Measurements from ENCODE around the gene RABEPK.
"Not testable (repeated sequence)": the region's sequence is repeated elsewhere in the genome, so short reads cannot be mapped to it uniquely, and the experiment has no call there.

RABEPK gene

DNA sequence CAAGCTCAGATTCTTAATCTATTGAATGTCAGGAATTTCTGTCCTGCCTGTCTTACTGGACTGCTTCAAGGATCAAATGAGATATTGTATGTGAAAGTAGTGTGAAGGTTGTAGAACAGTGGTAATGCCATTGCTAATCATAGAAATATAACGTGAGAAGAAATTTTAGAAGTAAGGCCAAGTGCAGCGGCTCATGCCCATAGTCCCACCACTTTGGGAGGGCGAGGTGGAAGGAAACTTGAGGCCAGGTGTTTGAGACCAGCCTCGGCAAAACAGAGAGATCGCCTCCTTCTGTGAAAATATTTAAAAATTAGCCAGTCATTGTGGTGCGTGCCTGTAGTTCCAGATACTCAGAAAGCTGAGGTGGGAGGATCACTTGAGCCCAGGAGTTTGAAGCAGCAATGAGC lies 45.9 kb downstream of the RABEPK start:
- no peak for DNase-seq (ENCODE audit: low read depth in 2 of 2)

DNA sequence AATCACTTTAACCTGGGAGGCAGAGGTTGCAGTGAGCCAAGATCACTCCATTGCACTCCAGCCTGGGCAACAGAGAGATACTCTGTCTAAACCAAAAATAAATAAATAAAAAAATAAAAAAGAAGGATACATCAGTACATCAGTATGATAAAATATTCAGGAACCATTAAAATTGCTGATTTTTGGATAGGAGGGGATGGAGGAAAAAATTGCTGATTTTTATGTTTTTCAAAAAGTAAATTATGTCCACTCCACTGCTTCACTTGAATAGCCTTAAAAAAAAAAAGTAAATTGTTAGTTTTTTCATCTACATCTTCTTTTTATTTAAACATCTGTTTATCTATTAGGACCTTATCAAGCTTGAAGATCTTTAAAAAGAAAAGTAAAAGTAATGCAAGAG lies 53.9 kb downstream of the RABEPK start:
- DNase-seq (ENCODE audit: low read depth in 2 of 2), result no peak

DNA sequence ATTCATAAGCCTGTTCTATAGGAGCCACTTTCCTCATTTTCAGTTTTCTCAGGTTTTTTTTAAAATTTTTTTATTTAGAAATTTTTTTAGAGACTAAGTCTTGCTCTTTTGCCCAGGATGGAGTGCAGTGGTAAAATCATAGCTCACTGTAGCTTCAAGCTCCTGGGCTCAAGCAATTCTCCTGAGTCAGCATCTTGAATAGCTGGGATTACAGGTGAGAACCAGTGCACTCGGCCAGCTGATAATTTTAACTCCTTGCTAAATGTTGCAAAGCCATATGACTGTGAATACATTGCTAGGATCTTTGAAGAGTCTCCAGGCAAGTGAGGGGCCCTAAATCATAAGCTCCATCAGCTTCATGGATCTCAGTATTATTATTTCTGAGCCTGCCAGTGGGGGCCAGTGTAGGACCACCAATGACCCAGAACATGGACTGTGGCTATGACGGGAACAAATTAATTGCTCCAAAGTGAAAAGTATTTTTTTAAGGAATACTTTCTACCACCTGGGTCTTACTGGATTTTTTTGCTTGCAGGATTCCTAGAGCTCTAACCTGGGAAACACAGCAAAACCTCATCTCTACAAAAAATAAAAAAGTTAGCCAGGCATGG lies 55.5 kb downstream of the RABEPK start:
- DNase-seq (ENCODE audit: low read depth in 2 of 2), result no peak

DNA sequence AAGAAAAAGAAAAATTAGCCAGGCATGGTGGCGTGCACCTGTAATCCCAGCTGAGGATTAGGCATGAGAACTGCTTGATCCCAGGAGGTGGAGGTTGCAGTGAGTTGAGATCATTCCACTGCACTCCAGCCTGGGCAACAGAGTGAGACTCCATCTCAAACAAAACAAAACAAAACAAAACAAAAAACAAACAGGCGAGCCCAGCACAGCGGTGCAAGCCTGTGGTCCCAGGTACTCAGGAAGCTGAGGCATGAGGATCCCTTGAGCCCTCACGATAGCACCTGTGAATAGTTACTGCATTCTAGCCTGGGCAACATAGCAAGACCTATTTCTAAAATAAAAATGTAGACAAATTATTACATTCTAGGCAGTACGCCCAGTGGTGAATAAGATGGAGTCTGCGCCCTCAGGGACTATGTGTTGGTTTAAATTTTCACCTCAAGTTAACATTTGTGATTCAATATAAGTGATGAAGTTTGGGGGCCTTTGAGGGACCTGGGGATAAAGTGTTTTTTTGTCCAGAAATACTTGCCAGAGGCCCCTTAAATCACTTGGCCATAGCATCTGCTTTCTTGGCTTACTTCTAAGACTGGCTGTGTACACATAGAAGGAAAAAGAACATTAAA lies 57.9 kb downstream of the RABEPK start:
- DNase-seq (ENCODE audit: low read depth in 2 of 2), result no peak

DNA sequence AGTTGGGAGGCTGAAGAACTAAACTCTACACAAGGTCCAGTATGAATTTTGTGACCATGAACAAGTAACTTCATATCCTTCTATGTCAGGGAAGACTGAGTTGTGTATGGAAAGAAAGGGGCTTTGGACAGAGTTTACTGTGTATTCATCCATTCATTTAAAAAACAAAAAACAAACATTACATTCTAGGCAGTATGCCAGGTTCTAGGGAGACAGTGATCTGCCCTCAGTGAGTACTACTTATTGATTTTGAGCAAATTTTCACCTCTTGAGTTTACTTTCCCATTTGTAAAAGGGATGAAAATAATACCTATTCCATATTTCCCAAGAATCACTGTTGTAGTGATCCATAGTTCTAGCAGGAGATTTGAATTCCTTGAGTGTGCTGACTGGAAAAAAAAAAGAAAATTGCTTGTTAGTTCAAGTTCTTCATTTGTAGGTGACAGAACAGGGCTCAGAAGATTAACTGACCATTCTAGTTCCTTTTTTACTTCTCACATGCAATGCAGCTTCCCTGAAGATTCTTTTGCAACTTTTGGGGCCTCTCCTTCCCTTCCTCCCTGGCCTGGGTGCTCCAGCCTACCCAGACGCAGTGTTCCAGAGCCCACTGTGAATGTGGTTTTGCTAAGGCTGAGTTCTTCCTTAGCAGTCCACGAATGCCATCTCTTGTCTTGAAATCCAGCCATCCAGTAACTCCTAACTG lies 58.6 kb downstream of the RABEPK start:
- no peak for DNase-seq (ENCODE audit: low read depth in 2 of 2)

- DNase-seq (ENCODE audit: low read depth in 2 of 2), result no peak
These were observed 60.2 kb downstream of the RABEPK start for GRCh38 chr9:125260561-125260960.

GRCh38 chr9:125261501-125262293 lies 61.4 kb downstream of the RABEPK start, which contains the start of gene GAPVD1:
GAPVD1 (plus strand) TSS chr9:125261826; CDS start chr9:125298922, 37,096 bp downstream.
- peak; percentile 66 to 70 for DNase-seq (ENCODE audit: low read depth in 2 of 2)

- DNase-seq (ENCODE audit: low read depth in 2 of 2), result no peak
These were observed 62.1 kb downstream of the RABEPK start for GRCh38 chr9:125262294-125262991.

GRCh38 chr9:125264068-125264467 lies 63.7 kb downstream of the RABEPK start:
- DNase-seq (ENCODE audit: low read depth in 2 of 2), result not testable (repeated sequence)

DNA sequence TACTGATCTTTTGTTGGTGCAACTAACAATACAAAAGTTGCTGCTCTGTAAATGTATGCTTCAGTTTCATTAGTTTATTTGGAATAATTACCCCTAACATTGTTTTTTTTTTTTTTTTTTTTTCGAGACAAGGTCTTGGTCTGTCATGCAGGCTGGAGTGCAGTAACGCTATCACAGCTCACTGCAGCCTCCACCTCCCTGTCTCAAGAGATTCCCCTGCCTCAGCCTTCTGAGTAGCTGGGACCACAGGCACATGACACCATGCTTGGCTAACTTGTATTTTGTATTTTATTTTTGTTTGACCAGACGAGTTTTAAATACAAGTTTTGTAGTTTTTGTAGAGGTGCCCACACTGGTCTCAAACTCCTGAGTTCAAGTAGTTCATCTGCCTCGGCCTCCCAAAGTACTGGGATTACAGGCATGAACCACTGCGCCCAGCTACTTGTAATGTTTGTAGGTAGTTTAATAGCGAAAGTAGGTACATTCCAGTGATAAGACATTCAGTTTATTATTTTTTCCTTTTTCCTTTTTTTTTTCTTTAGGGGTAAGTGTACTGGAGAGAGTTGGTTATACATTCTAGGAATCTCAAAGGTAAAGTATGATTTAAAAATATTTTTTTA lies 68.2 kb downstream of the RABEPK start:
- no peak for DNase-seq (ENCODE audit: low read depth in 2 of 2)

DNA sequence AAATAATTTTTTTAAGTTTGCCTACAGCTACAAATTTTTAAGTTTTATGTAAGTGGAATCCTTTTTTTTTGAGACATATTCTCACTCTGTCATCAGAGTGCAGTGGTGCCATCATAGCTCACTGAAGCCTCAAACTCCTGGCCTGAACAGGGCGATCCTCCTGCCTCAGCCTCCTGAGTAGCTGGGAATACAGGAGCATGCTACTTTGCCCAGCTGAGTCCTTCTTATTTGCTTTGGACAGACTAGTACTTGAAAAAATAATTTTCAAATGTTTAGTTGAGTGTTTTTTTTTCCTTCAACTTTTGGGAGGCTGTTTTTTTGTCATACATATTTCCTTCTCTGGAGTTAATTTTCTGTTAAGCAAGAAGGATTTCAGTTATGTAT lies 68.7 kb downstream of the RABEPK start:
- no peak for DNase-seq (ENCODE audit: low read depth in 2 of 2)

DNA sequence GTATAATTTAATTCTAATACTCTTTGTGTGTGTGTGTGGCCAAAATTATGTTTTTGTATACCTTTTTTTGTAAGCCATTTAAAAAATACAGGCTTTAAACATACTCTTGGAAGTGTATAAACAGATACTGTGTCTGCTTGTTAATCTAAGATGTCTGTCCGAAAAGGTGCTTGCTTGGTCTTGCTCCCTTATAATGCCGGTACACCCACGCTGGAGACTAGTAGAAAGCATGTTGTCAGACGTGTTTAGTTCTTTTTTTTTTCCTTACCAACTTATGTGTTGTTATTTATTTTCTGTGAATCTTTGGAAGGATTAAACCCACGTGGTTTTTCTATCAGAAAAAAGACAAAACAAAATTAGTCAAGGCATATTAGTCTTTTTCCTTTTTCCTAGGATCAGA lies 70.7 kb downstream of the RABEPK start:
- no peak for DNase-seq (ENCODE audit: low read depth in 2 of 2)

DNA sequence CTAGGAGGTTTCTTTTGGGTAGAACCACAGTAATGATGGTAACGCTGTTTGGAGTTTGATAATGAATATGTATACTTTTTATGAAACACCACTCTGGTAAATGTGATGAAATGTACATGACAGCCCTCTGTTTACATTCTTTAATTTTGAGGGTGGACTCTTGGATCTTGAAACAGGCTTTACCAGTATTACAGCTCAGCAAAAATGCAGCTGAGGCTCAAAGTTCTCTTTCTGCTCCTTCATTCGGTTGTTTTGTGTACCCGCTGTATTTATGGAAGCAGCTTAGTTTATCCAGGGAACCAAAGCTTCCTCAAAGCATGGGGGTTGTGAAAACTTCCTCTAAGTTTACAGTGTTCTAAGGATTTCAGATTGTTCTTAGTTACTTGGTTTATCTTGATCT lies 72.4 kb downstream of the RABEPK start:
- no peak for DNase-seq (ENCODE audit: low read depth in 2 of 2)

DNA sequence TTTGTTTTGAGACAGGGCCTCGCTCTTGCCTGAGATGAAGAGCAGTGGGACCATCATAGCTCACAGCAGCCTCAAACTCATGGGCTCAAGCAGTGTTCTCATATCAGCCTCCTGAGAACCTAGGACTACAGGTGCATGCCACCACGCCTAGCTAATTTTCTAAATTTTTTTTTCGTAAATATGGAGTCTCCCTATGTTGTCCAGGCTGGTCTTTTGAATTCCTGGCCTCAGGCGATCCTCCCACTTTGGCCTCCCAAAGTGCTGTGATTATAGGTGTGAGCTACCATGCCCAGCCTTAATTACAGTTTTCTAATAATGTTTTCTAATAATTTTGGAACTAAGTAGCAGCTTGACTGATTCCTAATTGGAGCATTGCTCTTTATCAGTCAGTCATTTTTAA lies 76.4 kb downstream of the RABEPK start:
- no peak for DNase-seq (ENCODE audit: low read depth in 2 of 2)

DNA sequence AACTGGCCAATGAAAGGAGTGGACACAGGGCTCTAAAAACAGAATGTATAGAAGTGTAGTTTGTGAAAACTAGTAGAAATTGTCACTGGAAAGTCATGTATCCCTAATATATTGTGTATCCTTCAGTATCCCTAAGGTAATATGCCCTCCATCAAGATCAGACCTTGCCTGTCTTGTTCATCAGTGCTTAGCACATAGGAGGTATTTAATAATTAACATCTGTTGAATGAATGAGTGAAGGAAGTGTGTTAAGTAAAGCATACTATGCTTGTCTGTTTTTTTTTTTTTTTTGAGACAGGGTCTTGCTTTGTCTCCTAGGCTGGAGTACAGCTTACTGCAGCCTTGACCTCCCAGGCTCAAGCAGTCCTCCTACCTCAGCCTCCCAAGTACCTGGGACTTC lies 77.1 kb downstream of the RABEPK start:
- no peak for DNase-seq (ENCODE audit: low read depth in 2 of 2)

DNA sequence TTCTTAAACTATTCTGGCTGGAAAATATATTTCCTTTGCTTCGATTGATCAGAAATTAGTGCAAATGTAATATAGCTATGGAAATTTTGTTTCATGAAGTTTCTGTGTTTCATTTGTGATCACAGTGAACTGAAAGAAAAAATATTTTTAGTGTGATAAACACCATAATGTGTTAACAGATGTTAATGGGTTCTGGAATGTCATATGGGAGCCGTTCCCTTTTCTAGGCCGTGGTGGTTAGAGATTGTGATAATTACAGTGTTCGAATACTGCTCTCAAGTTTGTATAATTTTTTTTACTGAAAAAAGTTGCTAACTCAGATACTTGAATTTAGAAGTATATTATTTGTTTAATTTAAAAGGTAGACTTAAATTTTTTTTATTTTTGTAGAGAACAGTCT lies 80.6 kb downstream of the RABEPK start:
- no peak for DNase-seq (ENCODE audit: low read depth in 2 of 2)

All from stimulated activated CD4-positive, alpha-beta T cell treated with anti-CD3 and anti-CD28 coated beads, Interleukin-1b, Interleukin-23, amount 100 ng/mL, for 1 hour (primary cell).